NCI-H524 treated with DMSO at 0.1 percent for 48 hours (cell line): ENCODE data around the gene GPATCH2L.

ENCODE experiments used
- DNase-seq: peaks from one replicate; lab custom pipeline; 2025; lab: John Stamatoyannopoulos, UW

Gene GPATCH2L

GRCh38 chr14:76151398-76152332, at the start of gene GPATCH2L:
Gene GPATCH2L (plus strand): TSS chr14:76151922. CDS start chr14:76154364, 2,442 bp downstream.
- DNase-seq, result peak; percentile 76

DNA sequence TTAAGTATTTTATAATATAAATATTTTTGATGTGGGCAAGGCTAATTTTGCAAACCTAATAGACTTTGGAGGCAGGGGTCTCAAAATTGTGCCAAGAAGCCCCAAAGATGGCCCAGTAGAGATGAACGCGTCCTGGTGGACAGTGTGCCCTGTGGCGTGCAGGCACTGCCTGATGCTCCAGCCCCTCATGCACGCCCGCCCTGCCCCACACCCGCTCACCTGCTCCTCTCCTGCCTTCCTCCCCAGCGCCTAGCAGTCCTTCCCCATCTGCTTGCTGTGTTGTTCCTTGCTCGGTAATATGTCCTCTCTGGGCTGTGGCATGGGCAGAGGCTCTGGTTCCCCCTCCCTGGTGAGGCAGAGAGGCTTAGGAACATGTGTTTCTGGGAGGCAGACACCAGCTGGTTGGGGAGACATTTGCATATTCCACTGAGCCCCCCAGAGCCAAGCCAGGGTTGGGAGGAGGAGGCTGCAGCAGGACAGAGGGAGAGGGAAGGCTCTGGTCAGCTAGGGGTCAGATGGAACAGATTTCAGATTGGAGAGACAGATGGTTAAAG, 46.8 kb upstream of the GPATCH2L start:
- DNase-seq, result peak; percentile 70

DNA sequence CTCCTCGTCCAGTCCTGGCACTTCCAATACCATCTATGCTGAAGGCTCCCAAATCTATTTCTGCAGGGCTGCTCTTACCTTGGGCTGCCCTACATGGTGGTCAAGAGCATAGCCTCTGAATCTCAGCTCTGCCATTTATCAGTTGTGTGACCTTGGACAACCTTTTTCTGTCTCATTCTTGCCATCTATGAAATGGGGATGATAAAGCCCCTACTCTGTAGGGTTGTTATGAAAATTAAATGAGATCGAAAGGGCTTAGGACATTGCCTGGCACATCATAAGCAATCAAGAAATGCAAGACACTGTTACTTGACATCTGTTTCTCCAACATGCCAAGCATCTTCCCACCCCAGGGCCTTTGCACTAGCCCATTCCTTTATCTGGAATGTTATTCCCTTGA, 45.5 kb upstream of the GPATCH2L start:
- DNase-seq, result no peak

GRCh38 chr14:76109087-76109880, 42.4 kb upstream of the GPATCH2L start:
- DNase-seq, result no peak

DNA sequence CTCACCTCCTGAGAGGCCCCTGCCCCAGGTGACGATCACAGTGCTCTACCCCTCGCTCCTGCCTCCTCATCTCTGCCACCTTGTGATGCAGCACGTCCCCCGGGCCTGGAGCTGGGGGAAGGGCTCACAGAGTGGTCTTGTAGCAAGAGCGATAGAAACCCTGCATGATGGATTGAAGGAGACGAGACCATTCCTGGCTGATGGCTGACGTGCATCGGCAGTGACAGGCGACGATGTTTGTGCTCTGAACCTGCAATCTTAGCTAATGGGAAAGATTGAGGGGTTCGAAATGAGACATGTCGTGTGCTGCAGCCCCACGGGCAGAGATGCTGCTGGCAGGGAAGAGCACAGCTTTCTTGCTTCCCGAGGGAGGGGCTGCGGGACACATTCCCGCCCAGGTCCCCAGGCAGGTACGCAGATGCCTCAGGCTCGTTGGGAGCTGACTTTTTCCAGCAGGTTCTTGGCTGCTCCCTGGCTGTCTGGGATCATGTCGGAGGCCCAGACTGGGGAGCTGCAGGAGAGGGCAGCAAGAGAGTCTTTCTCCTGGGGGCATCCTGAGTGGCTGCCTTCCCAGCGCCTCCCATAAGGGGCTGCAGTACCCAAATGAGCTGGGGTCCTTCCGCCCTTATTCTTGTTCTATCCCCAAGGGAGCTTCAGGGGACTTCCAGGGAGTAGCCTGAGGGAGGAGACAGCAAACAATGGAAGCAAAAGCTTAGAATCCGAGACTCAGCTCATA, 38.7 kb upstream of the GPATCH2L start:
- DNase-seq, result no peak

GRCh38 chr14:76113691-76114090, 38.0 kb upstream of the GPATCH2L start:
- no peak for DNase-seq

DNA sequence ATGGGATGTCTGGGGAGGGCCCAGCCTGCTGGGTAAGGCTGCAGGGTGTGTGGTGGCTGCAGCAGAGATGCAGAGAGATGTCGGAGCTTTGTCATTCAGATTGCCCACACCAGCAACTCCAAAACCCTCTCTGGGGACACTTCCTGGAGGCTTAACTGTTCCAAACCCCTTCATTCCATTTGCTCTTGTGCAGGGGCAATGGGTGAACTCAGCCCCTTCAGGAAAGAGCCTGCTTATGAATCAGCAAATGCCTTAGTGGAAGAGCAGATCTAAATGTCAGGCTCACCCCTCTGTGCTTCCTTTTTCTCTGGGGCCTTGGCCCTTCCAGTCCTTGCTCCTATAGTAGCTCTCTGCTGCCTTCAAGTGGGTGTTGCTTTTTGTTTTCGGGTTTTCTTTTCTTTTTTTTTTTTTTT, 36.7 kb upstream of the GPATCH2L start:
- DNase-seq, result no peak

DNA sequence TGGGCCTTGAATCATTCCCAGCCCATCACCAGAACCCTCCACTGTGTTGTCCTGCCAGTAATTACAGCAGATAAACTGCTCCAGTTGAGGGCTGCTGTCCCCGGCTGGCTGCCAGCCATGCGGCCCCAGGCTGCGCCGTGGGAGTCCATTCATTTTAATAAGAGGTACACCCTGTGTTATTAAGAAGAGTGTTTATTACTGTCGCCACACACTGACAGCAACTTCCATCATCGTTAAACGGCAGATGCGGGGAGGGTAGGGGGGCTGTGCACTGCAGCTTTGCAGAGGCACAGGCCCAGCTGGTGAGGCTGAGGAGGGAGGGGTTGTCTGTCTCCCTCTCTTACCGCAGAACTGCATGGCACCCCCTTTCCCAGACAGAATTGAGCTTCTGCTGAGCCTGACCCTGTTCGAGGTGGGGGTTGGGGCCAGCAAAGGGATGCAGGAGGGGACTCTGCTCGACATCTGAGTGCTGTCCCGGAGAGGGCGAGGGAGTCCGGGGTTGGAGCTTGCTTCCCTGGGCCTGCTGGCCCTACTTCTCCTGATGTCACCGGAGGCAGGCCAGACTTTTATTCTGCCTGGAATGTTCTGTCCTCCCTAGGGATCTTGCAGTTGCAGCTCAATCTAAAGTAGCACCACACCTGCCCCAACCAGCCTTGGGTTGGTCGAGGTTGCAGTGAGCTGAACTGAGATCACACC, 33.8 kb upstream of the GPATCH2L start:
- DNase-seq, result peak; percentile 73

DNA sequence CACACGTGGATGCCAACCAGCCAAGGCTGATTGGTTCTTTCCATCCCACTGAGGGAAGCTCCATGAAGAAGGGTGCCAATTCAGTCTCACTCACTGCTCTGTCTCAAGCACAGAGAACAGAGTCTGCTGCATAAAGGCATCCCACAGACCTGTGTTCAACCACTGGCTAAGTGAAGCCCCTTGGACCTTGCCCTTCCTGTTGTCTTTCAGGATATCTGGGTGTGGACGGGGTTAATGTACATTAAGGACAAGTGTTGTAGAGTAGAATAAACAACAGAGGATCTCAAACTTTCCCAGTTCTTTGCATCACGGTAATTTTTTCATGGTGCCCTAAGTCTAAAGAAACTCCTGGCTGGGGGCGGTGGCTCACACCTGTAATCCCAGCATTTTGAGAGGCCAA, 33.1 kb upstream of the GPATCH2L start:
- DNase-seq, result no peak

DNA sequence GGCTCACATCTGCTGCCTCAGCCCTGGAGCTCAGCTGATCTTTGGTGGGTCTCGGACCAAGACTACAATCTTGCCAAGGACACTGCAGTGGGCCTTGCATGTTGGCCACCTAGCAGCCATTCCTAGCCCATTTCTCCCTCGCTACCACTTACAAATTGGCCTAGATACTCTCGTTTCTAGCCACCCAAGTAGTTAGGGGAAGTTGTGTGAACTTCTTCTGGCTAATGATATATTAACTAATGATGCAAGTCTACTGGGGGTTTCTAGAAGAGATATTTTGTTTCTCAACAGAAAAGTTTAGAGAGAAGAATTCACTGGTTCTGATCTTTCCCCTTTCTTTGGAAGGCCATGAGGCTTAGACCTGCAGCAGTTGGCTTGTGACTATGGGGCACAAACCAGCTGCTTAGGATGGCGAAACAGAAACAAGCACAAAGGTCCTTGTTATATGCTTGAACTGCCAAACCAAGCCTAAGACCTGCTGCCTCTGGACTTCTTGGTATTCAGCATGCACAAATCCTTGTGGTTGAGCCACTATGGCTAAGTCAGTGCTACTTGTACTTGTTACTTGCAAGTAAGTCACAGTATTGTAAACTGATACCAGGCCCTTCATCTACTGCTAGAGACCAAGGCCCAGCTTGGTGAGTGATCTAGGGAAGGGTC, 30.5 kb upstream of the GPATCH2L start:
- no peak for DNase-seq

DNA sequence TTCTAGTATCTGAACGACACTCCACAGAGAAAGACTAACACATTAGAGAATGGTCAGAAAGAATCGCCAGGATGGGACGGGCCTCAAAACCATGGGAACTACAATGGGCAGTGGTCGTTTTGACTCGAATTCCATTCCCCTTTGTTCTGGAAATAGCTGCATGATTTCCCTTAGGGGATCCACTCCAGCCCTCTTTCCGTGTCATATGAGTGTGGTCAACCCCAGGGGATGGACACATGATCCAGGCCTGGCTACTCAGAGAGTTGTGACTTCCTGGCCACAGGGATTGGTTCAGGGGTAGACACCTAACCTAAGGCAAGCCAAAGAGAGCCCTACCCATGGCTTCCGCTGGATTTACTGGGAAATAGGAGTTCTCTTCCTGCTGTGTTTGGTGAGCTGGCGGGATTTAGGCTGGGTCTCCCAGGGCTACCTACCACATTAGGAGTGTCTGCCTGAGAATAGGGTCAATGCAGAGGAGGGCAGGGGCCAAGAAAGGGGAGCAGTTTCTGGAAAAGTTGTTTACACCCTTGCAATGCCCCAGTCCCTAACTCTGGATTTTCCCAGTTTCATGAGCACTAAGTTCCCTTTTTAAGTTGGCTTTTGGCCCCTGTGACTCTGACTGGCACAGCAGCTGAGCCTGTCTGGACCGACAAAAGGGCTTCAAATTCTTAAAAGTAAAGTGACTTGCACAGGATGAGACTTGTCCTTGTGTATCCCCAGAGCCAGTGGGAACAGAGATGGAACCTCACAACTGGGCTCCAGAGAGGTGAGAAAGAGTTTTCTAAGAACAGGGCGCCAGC, 28.1 kb upstream of the GPATCH2L start:
- no peak for DNase-seq

GRCh38 chr14:76125511-76125910, 26.2 kb upstream of the GPATCH2L start:
- no peak for DNase-seq

DNA sequence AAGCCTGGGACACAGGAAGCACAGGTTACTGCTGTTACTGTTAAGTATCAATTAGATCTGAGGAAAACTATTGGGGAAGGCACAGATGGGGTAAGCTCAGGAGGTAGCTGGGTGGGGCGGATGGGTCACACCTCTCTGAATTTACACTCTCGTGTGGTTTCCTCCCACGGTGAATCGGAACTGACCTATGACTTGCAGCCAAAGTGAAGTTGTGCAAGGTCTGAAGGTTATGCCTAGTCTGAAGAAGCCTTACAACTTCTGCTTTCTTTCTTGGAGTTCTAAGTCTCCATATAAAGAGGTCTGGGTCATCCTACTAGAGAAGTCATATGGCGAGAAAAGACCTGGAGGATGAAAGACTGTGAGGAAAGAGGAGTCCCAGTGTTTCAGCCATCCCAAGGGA, 25.6 kb upstream of the GPATCH2L start:
- DNase-seq, result no peak

DNA sequence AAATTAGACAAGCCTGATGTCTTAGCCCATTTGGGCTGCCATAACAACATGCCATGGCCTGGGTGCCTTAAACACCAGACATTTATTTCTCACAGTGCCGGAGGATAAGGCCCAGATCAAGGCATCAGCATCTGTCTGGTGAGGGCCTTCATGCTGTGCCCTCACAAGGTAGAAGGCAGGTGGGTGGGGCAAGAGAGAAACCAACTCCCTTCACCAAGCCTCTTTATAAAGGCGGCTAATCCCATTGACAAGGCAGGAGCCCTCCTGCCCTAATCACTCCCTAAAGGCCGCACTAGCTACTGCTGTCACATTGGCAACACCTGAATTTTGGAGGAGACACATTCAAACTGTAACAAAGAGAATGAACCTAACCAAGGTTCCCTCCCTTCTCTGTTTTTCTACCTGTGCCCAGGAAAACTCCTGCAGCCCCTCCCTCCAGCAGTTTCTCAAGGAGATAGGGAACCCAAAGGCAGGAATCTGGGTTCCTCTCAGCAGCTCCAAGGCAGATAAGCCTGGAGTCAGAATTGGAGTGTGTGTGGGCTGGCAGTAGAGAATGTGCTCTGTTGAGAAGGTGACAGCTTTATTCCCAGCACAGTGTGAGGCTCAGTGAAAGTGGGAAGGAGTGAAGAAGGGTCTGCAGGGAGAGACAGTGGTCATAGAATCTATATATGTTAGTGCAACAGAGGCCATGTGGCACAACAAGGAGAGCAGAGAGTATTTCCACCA, 21.7 kb upstream of the GPATCH2L start:
- no peak for DNase-seq

DNA sequence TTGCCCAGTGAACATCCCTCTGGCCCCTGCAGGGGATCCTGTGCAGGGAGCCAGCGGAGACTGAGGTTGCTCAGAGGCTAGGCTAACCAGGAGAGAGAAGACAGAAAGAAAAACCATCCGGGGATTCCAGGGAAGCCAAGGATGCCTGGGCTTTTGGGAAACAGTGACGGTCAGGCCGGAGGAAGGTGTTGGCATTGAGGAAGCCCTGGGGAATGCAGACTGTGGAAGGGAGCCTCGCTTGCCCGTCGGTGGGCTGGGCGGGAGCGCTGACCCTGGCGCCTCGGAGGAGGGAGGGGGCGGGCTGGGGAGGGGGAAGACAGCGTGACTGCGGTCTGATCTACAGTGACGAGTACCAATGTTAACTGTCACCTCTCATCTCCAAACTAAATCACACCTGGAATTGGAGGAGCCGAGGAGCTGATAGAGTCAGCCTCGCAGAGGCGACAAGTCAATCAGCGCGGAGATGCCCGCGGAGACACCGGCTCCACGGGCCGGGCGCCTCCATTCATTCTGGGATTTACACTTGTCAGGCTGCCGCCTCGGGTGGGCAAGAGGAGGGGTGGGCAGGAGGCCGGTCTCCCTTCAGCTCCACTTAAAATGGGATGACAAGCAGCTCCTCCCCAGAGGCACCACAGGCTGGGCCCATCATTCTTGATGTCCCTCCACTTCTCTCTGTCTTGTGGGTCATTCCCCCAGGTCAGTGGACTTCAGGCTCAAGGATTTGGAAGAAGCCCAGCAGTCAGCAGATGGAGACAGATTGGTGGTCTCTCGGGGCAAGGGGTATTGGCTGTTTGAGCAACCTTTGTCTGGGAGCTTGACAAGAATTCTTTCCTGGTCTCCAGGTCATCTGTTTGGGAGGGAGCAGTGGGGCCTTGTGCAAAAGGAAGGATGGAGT, 20.4 kb upstream of the GPATCH2L start:
- no peak for DNase-seq

GRCh38 chr14:76133103-76133502, 18.6 kb upstream of the GPATCH2L start:
- DNase-seq, result no peak

- no peak for DNase-seq
Observed at GRCh38 chr14:76134231-76134630, 17.5 kb upstream of the GPATCH2L start.

- no peak for DNase-seq
Observed at GRCh38 chr14:76135722-76136121, 16.0 kb upstream of the GPATCH2L start.
